GM12878 (cell line): ENCODE results near the gene CMYA5. TPM values are rescaled to one million over a fixed set of nuclear protein-coding genes. Genes with fewer than 3 reads are reported as not detected.

ENCODE experiments used
- ATAC-seq: fragments of 200-7000 bp; cut with Tn5 transposase; 3 replicates; pipeline ENCODE4 v1.9.1; 2020; ENCODE audit warnings: mild to moderate bottlenecking, moderate library complexity
- BruUV-seq: library from RNA; stranded (reverse); fragments of 400-500 nt; replicated peaks from 2 replicates; lab custom pipeline; 2021; lab: Mats Ljungman, UMichigan
- CTCF ChIA-PET: fragments of 300-600 bp; sonication (Branson Sonifier 250); formaldehyde crosslinking; extraction: SDS; loops from one replicate; lab custom pipeline; 2021; ENCODE audit warnings: inconsistent platforms; lab: Yijun Ruan, JAX
- POLR2A ChIA-PET: fragments of 350-600 bp; formaldehyde crosslinking; extraction: SDS; loops from one replicate; lab custom pipeline; 2021; ENCODE audit warnings: inconsistent platforms; lab: Charles Lee
- RAD21 ChIA-PET: fragments of 300-600 bp; sonication (Branson Sonifier 250); formaldehyde crosslinking; loops from one replicate; lab custom pipeline; 2023; ENCODE audit warnings: antibody characterized with exemption; ENCODE audit not compliant: unreplicated experiment; lab: Charles Lee
- SMC1A ChIA-PET: fragments of 300-600 bp; sonication (Branson Sonifier 250); formaldehyde crosslinking; loops from one replicate; lab custom pipeline; 2023; ENCODE audit not compliant: unreplicated experiment, uncharacterized antibody; lab: Charles Lee
- DNase-seq: peaks from one replicate; pipeline ENCODE4 v3.0.0-alpha.2; 2011; ENCODE audit warnings: low read depth, low spot score
- FAIRE-seq: peaks from 3 replicates; lab custom pipeline; 2011; peaks lifted over from hg19 to GRCh38; lab: Jason Lieb, UNC
- H2AFZ ChIP-seq: 2 replicates; pipeline ENCODE4 v1.6.0; 2011; ENCODE audit warnings: low read depth, low read length, control low read depth; ENCODE audit not compliant: control insufficient read depth
- H3K27ac ChIP-seq: 2 replicates; pipeline ENCODE4 v1.5.1; 2011; ENCODE audit warnings: control low read depth; ENCODE audit not compliant: control insufficient read depth, insufficient read depth
- H3K27me3 ChIP-seq, 2 experiments: replicated peaks in 1 of 2; 2 replicates each; pipeline versions ENCODE4 v1.6.0 to v1.6.1; 2011; ENCODE audit warnings: low read length in 1 of 2; ENCODE audit not compliant: control insufficient read depth in 2 of 2, insufficient read depth in 2 of 2
- H3K36me3 ChIP-seq, 2 experiments: 2 replicates each; pipeline ENCODE4 v1.5.1; 2011; ENCODE audit warnings: low read length in 1 of 2; ENCODE audit not compliant: control insufficient read depth in 2 of 2, insufficient read depth in 2 of 2
- H3K4me1 ChIP-seq: 2 replicates; pipeline ENCODE4 v1.6.1; 2011; ENCODE audit warnings: mild to moderate bottlenecking, low read length, moderate library complexity, mixed read lengths; ENCODE audit not compliant: control insufficient read depth, insufficient read depth
- H3K4me2 ChIP-seq: 2 replicates; pipeline ENCODE4 v1.6.0; 2011; ENCODE audit warnings: control low read depth; ENCODE audit not compliant: control insufficient read depth, insufficient read depth
- H3K4me3 ChIP-seq: fragments of 200-600 bp; sonication (generic); 2 replicates; pipeline ENCODE4 v1.5.1; 2016
- H3K79me2 ChIP-seq: 2 replicates; pipeline ENCODE4 v1.6.0; 2011; ENCODE audit warnings: low read length; ENCODE audit not compliant: control insufficient read depth, insufficient read depth
- H3K9ac ChIP-seq: 2 replicates; pipeline ENCODE4 v1.8.0; 2011; ENCODE audit warnings: low read length, control low read depth, mixed read lengths; ENCODE audit not compliant: control insufficient read depth, insufficient read depth
- H3K9me3 ChIP-seq: replicated peaks from 3 replicates; pipeline ENCODE4 v1.5.1; 2011; ENCODE audit warnings: mild to moderate bottlenecking, low read length; ENCODE audit not compliant: control insufficient read depth, insufficient read depth
- H4K20me1 ChIP-seq: 2 replicates; pipeline ENCODE4 v1.6.0; 2011; ENCODE audit not compliant: control insufficient read depth, insufficient read depth
- CREM ChIP-seq: IDR thresholded peaks from 2 replicates; pipeline ENCODE4 v1.6.1; 2014; ENCODE audit warnings: antibody characterized with exemption, low read depth
- EED ChIP-seq: sonication (generic); IDR thresholded peaks from 2 replicates; pipeline ENCODE4 v1.6.1; 2016; ENCODE audit warnings: antibody characterized with exemption, low read depth
- ESRRA ChIP-seq: IDR thresholded peaks from 2 replicates; pipeline ENCODE4 v1.6.1; 2012; ENCODE audit warnings: mild to moderate bottlenecking, low read length, improper control_type of control experiment
- HDAC6 ChIP-seq: fragments of 200-600 bp; sonication (generic); IDR thresholded peaks from one replicate; pipeline ENCODE4 v1.8.0; 2017; ENCODE audit warnings: antibody characterized with exemption; ENCODE audit not compliant: unreplicated experiment
- LARP7 ChIP-seq: fragments of 450-650 bp; IDR thresholded peaks from 2 replicates; pipeline ENCODE4 v1.6.1; 2017; ENCODE audit warnings: mild to moderate bottlenecking
- NR2C1 ChIP-seq: fragments of 450-650 bp; IDR thresholded peaks from 2 replicates; pipeline ENCODE4 v1.6.1; 2017; ENCODE audit warnings: antibody characterized with exemption, mild to moderate bottlenecking, moderate library complexity
- SMAD1 ChIP-seq: fragments of 450-650 bp; IDR thresholded peaks from 2 replicates; pipeline ENCODE4 v1.6.1; 2018; ENCODE audit warnings: mild to moderate bottlenecking, low read depth; ENCODE audit not compliant: partially characterized antibody
- ZNF24 ChIP-seq: fragments of 450-650 bp; IDR thresholded peaks from 2 replicates; pipeline ENCODE4 v1.6.1; 2017; ENCODE audit warnings: antibody characterized with exemption, mild to moderate bottlenecking
- WGBS: methylation state at CpG from one replicate; pipeline ENCODE4 v1.1.6; 2016; ENCODE audit warnings: low lambda C conversion rate; ENCODE audit not compliant: insufficient replicate concordance, insufficient coverage; ENCODE audit errors: missing lambda C conversion rate; 5-methylcytosine and 5-hydroxymethylcytosine counted together
- in situ Hi-C: fragments of 300-500 bp; cut with MboI; formaldehyde crosslinking; loops from 9 replicates; pipeline ENCODE4 v1.14.3; 2018; ENCODE audit warnings: mixed read lengths
- intact Hi-C: fragments of 100-400 bp; cut with micrococcal nuclease; formaldehyde crosslinking; loops from one replicate; pipeline ENCODE4 v1.14.2; 2022; ENCODE audit not compliant: unreplicated experiment
- polyA plus RNA-seq, 11 experiments: library from polyadenylated mRNA; depleted of rRNA in 4 of 11; unstranded in 6 of 11; stranded (reverse) in 5 of 11; fragments of >200 nt; fragmentation: Nextera tagmentation in 4 of 11; fragmentation: Illumina TruSeq in 1 of 11; extraction: Ambion mirVana in 4 of 11; extraction: Trizol in 1 of 11; gene quantifications; 1 replicate in 1 of 11; 2 replicates in 10 of 11; pipeline versions ENCODE4 v1.2.1 to v1.2.3, GENCODE V29; 2011 to 2016; ENCODE audit warnings: inconsistent platforms in 2 of 11, missing spikeins in 2 of 11, low read depth in 1 of 11
- total RNA-seq, 4 experiments: library from RNA; depleted of rRNA in 3 of 4; stranded (reverse); fragments of >200 nt in 3 of 4; fragmentation: Illumina TruSeq in 1 of 4; extraction: Trizol in 1 of 4; gene quantifications; 2 replicates each; pipeline versions ENCODE4 v1.2.1 to v1.2.3, GENCODE V29; 2013 to 2021
- TF ChIP-seq, protein P1 (sequence below): fragments of 450-650 bp; IDR thresholded peaks from 2 replicates; pipeline ENCODE4 v1.6.1; 2017; ENCODE audit warnings: antibody characterized with exemption, mild to moderate bottlenecking, moderate library complexity
- TF ChIP-seq, protein P2 (sequence below): fragments of 450-650 bp; formaldehyde crosslinking; IDR thresholded peaks from 2 replicates; pipeline ENCODE4 v1.5.0; 2022; ENCODE audit warnings: mild to moderate bottlenecking, missing genetic modification characterization

CMYA5 gene
- total and polyA plus RNA-seq, 10 of the 15 experiments (the other 5 are each of a cell fraction or from before 2014, with no cell fraction given) = 0.01 to 0.34 (median 0.16) TPM; not detected in 1

DNA sequence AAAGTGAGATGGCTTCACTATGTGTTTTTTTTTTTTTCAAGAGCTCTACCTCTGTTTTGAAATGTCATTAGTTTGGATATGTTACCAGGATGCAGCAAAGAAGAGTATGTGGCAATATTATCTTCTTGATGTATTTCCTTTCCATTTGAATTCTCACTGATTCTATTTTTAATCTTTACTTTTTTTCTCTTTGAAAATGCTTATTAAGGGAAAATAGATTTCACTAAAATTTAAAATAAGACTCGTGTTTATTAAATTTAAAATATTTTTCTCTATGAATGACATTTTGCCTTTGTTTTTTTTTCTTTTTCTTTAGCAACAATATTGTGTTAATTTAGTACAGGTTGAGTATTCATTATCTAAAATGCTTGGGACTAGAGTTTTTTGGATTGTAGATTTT is 48.2 kb upstream of the CMYA5 start (continued):
- TF ChIP-seq EED (no peak), ZNF24 (no peak), LARP7 (no peak)

DNA sequence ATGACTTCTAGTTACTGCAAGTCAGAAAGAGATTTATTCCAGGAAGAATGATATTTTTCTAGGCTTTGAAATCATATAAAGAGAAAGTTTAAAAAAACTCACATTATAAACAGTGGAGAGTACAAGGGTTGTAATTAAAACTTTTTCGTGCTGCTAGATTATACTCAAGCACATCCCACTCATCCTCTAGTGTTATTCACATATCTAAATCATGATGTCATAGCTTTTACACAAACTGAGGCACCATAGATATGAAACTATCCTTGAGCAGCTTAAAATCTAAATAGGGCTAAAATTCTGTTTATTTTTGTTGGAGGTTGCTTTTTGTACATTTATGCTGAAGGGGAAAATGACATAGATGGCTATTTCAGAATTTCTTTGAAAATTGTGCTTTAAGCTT is 47.4 kb upstream of the CMYA5 start:
- 100% methylated on average over 1 of the region's 1 CpG for WGBS
- peaks cover 4 to 27% of the 10 kb centered on the region in 2 experiments for H3K36me3 ChIP-seq
- H3K79me2 ChIP-seq = no peaks in the 10 kb centered on the region; the same call in 1 of the 2 replicates
- H2AFZ ChIP-seq = no peak overlapping the region
- DNase-seq = no peak
- no peak overlapping the region for H3K27ac ChIP-seq
- no peaks in the 10 kb centered on the region for H3K9me3 ChIP-seq
- no peak overlapping the region for H3K4me3 ChIP-seq
- SMC1A ChIA-PET = interaction anchor here (1.2 kb wide), 1 partner anchor 78 kb away, joined by 4 read pairs; no protein-coding TSS in a partner anchor
- ATAC-seq = no peak
- no peaks in the 10 kb centered on the region for H3K27me3 ChIP-seq
- TF ChIP-seq NR2C1 = no peak
- no peak for TF ChIP-seq ESRRA
- no peak overlapping the region for H3K4me2 ChIP-seq
- no peaks in the 10 kb centered on the region for H4K20me1 ChIP-seq
- CTCF ChIA-PET = no interaction called here
- POLR2A ChIA-PET = no interaction called here
- RAD21 ChIA-PET = interaction anchor here (0.5 kb wide), 1 partner anchor 402 kb away, joined by 3 read pairs; no protein-coding TSS in a partner anchor
- FAIRE-seq = no peak
- intact Hi-C loops (no loop called here), in situ Hi-C loops (no loop called here)
- no TSS peak for BruUV-seq
- H3K4me1 ChIP-seq = no peaks in the 10 kb centered on the region
- H3K9ac ChIP-seq = no peak overlapping the region

DNA sequence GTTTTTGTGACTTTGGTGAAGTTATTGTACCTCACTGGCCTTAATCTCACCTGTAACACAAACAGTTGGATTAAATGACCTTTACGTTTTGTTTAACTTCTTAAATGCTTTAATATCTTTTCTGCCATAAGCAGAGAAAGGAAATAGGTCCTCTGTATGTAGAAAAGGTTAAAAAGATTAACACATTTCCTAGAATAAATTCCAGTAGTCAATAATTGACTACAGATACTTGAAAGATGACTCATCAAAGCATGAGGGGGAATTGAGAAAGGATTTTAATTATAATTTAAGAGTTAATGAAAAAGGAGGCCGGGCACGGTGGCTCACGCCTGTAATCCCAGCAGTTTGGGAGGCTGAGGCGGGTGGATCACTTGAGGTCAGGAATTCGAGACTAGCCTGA is 35.8 kb upstream of the CMYA5 start:
- 94% methylated on average over 4 of the region's 6 CpGs for WGBS
- H3K9ac ChIP-seq = no peak overlapping the region
- H3K9me3 ChIP-seq = no peaks in the 10 kb centered on the region
- H3K4me3 ChIP-seq = no peak overlapping the region
- RAD21 ChIA-PET = no interaction called here
- SMC1A ChIA-PET = interaction anchor here (1.1 kb wide), 1 partner anchor 30 kb away, joined by 3 read pairs; no protein-coding TSS in a partner anchor
- no peak overlapping the region for H3K4me2 ChIP-seq
- no peaks in the 10 kb centered on the region for H4K20me1 ChIP-seq
- H3K36me3 ChIP-seq = peaks cover 0 to 7% of the 10 kb centered on the region in 2 experiments; a peak in 2 of 4 replicates
- intact Hi-C loops (no loop called here), in situ Hi-C loops (no loop called here)
- no peak for DNase-seq
- H3K79me2 ChIP-seq = no peaks in the 10 kb centered on the region
- no peaks in the 10 kb centered on the region for H3K4me1 ChIP-seq
- POLR2A ChIA-PET = interaction anchor here (0.7 kb wide), 1 partner anchor 41 kb away, joined by 3 read pairs; no protein-coding TSS in a partner anchor
- no TSS peak for BruUV-seq
- H3K27ac ChIP-seq = no peak overlapping the region
- H3K27me3 ChIP-seq = no peaks in the 10 kb centered on the region
- FAIRE-seq = no peak
- ATAC-seq = no peak
- CTCF ChIA-PET = no interaction called here
- no peak overlapping the region for H2AFZ ChIP-seq
- TF ChIP-seq CREM (no peak), SMAD1 (no peak), HDAC6 (no peak)
- TF ChIP-seq, protein P1, sequence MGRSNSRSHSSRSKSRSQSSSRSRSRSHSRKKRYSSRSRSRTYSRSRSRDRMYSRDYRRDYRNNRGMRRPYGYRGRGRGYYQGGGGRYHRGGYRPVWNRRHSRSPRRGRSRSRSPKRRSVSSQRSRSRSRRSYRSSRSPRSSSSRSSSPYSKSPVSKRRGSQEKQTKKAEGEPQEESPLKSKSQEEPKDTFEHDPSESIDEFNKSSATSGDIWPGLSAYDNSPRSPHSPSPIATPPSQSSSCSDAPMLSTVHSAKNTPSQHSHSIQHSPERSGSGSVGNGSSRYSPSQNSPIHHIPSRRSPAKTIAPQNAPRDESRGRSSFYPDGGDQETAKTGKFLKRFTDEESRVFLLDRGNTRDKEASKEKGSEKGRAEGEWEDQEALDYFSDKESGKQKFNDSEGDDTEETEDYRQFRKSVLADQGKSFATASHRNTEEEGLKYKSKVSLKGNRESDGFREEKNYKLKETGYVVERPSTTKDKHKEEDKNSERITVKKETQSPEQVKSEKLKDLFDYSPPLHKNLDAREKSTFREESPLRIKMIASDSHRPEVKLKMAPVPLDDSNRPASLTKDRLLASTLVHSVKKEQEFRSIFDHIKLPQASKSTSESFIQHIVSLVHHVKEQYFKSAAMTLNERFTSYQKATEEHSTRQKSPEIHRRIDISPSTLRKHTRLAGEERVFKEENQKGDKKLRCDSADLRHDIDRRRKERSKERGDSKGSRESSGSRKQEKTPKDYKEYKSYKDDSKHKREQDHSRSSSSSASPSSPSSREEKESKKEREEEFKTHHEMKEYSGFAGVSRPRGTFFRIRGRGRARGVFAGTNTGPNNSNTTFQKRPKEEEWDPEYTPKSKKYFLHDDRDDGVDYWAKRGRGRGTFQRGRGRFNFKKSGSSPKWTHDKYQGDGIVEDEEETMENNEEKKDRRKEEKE = no peak
- TF ChIP-seq, protein P2, sequence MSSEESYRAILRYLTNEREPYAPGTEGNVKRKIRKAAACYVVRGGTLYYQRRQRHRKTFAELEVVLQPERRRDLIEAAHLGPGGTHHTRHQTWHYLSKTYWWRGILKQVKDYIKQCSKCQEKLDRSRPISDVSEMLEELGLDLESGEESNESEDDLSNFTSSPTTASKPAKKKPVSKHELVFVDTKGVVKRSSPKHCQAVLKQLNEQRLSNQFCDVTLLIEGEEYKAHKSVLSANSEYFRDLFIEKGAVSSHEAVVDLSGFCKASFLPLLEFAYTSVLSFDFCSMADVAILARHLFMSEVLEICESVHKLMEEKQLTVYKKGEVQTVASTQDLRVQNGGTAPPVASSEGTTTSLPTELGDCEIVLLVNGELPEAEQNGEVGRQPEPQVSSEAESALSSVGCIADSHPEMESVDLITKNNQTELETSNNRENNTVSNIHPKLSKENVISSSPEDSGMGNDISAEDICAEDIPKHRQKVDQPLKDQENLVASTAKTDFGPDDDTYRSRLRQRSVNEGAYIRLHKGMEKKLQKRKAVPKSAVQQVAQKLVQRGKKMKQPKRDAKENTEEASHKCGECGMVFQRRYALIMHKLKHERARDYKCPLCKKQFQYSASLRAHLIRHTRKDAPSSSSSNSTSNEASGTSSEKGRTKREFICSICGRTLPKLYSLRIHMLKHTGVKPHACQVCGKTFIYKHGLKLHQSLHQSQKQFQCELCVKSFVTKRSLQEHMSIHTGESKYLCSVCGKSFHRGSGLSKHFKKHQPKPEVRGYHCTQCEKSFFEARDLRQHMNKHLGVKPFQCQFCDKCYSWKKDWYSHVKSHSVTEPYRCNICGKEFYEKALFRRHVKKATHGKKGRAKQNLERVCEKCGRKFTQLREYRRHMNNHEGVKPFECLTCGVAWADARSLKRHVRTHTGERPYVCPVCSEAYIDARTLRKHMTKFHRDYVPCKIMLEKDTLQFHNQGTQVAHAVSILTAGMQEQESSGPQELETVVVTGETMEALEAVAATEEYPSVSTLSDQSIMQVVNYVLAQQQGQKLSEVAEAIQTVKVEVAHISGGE (CRISPR knock-in tag) = no peak
